ENCODE measurements around the gene TET1. TPM values are rescaled to one million over a fixed set of nuclear protein-coding genes. Genes with fewer than 3 reads are reported as not detected.

The TET1 gene
- total RNA-seq, 1 experiment from 2014 or later: 1.2 TPM

GRCh38 chr10:68550747-68551411 is 9.3 kb upstream of the TET1 start:
- intact Hi-C loops (cut with micrococcal nuclease; ENCODE audit: unreplicated experiment): loop anchor here (10.0 kb wide), 1 partner anchor 174 kb away; the partner anchor contains the start of gene CCAR1
- no TSS peak for BruUV-seq (replicated peaks)
- Mint-ChIP-seq H3K4me3 (ENCODE audit: low read depth, unreplicated experiment) (no peak overlapping the region), H3K36me3 (ENCODE audit: insufficient read depth, unreplicated experiment) (no peaks in the 10 kb centered on the region), H3K9me3 (ENCODE audit: low read depth, unreplicated experiment) (no peaks in the 10 kb centered on the region), H3K27me3 (ENCODE audit: unreplicated experiment) (no peaks in the 10 kb centered on the region), H3K4me1 (ENCODE audit: low read depth, unreplicated experiment) (no peaks in the 10 kb centered on the region), H3K27ac (ENCODE audit: unreplicated experiment) (no peak overlapping the region)
- TF ChIP-seq CTCF (IDR thresholded peaks at IDR 0.05; ENCODE audit: unreplicated experiment): peak; percentile 82
- peak; percentile 68 for DNase-seq
- CTCF ChIA-PET: interaction anchor here (0.5 to 1.4 kb wide), 12 partner anchors 9 to 1076 kb away, joined by 3 to 10 read pairs (median 3); partner anchors contain the start of genes CCAR1 and TET1

GRCh38 chr10:68553138-68553537 is 7.0 kb upstream of the TET1 start:
- no peaks in the 10 kb centered on the region for H3K36me3 Mint-ChIP-seq (ENCODE audit: insufficient read depth, unreplicated experiment)

GRCh38 chr10:68553599-68553998 is 6.5 kb upstream of the TET1 start:
- Mint-ChIP-seq H3K27me3 (ENCODE audit: unreplicated experiment) (no peaks in the 10 kb centered on the region), H3K9me3 (ENCODE audit: low read depth, unreplicated experiment) (no peaks in the 10 kb centered on the region), H3K27ac (ENCODE audit: unreplicated experiment) (no peak overlapping the region), H3K4me1 (ENCODE audit: low read depth, unreplicated experiment) (no peaks in the 10 kb centered on the region), H3K4me3 (ENCODE audit: low read depth, unreplicated experiment) (no peak overlapping the region), H3K36me3 (ENCODE audit: insufficient read depth, unreplicated experiment) (no peaks in the 10 kb centered on the region)
- intact Hi-C loops (cut with micrococcal nuclease; ENCODE audit: unreplicated experiment): loop anchor here (10.0 kb wide), 1 partner anchor 171 kb away; the partner anchor contains the start of gene CCAR1
- no TSS peak for BruUV-seq (replicated peaks)
- CTCF ChIA-PET: no interaction called here
- DNase-seq: no peak
- no peak for TF ChIP-seq CTCF (IDR thresholded peaks at IDR 0.05; ENCODE audit: unreplicated experiment)

More at GRCh38 chr10:68553138-68553537, 7.0 kb upstream of the TET1 start:
- no peak overlapping the region for H3K27ac Mint-ChIP-seq (ENCODE audit: unreplicated experiment)
- no TSS peak for BruUV-seq (replicated peaks)
- no peaks in the 10 kb centered on the region for H3K4me1 Mint-ChIP-seq (ENCODE audit: low read depth, unreplicated experiment)
- no peaks in the 10 kb centered on the region for H3K9me3 Mint-ChIP-seq (ENCODE audit: low read depth, unreplicated experiment)
- no peaks in the 10 kb centered on the region for H3K27me3 Mint-ChIP-seq (ENCODE audit: unreplicated experiment)
- TF ChIP-seq CTCF (IDR thresholded peaks at IDR 0.05; ENCODE audit: unreplicated experiment): no peak
- intact Hi-C loops (cut with micrococcal nuclease; ENCODE audit: unreplicated experiment): loop anchor here (10.0 kb wide), 1 partner anchor 172 kb away; the partner anchor contains the start of gene CCAR1
- CTCF ChIA-PET: interaction anchor here (1.5 kb wide), 1 partner anchor 11 kb away, joined by 3 read pairs; no protein-coding TSS in a partner anchor
- no peak overlapping the region for H3K4me3 Mint-ChIP-seq (ENCODE audit: low read depth, unreplicated experiment)
- DNase-seq: no peak

- BruUV-seq (replicated peaks): no TSS peak
- no peak for TF ChIP-seq CTCF (IDR thresholded peaks at IDR 0.05; ENCODE audit: unreplicated experiment)
- Mint-ChIP-seq H3K27ac (ENCODE audit: unreplicated experiment) (no peak overlapping the region), H3K4me1 (ENCODE audit: low read depth, unreplicated experiment) (peaks cover 7% of the 10 kb centered on the region), H3K27me3 (ENCODE audit: unreplicated experiment) (peaks cover 27% of the 10 kb centered on the region), H3K36me3 (ENCODE audit: insufficient read depth, unreplicated experiment) (no peaks in the 10 kb centered on the region), H3K9me3 (ENCODE audit: low read depth, unreplicated experiment) (no peaks in the 10 kb centered on the region), H3K4me3 (ENCODE audit: low read depth, unreplicated experiment) (no peak overlapping the region)
- intact Hi-C loops (cut with micrococcal nuclease; ENCODE audit: unreplicated experiment): loop anchor here (10.0 kb wide), 1 partner anchor 166 kb away; the partner anchor contains the start of gene CCAR1
- DNase-seq: no peak
- CTCF ChIA-PET: no interaction called here
Measured at GRCh38 chr10:68558478-68558877, 1.7 kb upstream of the TET1 start.
